ENCODE measurements around the gene TEX38.

DNA sequence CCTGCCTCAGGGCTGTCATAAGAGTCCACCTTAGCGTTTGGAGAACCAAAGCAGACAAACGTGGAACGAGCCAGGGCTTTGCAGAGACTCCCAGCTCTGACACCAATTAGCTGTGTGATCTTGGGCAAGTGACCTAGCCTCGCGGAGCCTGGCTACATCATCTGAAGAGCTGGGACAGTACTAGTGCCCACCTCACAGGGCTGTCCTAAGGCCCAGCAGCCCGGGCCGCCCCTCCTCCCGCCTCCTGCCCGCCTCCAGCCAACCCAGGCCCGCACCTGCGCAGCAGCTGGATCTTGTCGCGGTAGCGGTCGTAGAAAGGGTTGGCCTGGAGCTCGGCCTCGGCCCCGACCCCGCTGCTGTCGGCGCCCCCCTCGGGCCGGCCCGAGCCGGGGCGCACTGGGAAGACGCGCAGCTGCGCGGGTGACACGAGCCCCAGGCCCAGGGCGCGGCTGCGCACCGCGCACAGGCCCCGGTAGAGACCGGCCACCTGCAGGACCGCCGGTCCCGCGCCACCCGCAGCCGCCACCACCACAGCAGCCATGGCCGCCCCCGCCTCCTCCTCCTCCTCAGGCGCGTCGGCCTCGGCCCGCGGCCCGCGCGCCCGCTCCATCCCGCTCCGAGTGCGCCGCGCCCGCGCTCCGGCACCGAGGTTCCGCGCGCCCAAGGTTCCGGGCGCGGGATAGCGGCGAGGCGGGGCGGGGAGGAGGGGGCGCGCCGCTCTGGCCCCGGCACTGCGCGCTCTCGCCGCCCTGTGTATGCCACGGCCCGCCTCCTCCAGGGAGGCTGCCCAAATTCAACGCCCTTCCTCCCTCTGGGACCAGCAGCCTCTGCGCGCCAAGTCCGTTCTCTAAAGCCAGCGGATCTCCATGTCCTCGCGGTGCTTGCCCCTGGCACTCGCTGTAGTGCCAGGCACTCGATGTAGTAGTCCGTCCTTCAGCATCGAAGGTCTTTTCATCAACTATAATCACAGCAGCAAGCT is 3.6 kb upstream of the TEX38 start, which contains the start of gene ATPAF1:
- TF ChIP-seq, protein P1, sequence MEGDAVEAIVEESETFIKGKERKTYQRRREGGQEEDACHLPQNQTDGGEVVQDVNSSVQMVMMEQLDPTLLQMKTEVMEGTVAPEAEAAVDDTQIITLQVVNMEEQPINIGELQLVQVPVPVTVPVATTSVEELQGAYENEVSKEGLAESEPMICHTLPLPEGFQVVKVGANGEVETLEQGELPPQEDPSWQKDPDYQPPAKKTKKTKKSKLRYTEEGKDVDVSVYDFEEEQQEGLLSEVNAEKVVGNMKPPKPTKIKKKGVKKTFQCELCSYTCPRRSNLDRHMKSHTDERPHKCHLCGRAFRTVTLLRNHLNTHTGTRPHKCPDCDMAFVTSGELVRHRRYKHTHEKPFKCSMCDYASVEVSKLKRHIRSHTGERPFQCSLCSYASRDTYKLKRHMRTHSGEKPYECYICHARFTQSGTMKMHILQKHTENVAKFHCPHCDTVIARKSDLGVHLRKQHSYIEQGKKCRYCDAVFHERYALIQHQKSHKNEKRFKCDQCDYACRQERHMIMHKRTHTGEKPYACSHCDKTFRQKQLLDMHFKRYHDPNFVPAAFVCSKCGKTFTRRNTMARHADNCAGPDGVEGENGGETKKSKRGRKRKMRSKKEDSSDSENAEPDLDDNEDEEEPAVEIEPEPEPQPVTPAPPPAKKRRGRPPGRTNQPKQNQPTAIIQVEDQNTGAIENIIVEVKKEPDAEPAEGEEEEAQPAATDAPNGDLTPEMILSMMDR (IDR thresholded peaks at IDR 0.05) = no peak
- peak; percentile 67 for TF ChIP-seq POLR2AphosphoS5 (IDR thresholded peaks at IDR 0.05; ENCODE audit: low read depth, low read length)

Measured in Panc1 (cell line).